NCI-H526 treated with DMSO at 0.1 percent for 48 hours (cell line): Measurements from ENCODE around the gene TMEM107.
"Not testable (repeated sequence)": the region's sequence is repeated elsewhere in the genome, so short reads cannot be mapped to it uniquely, and the experiment has no call there.

Experiments
- DNase-seq: peaks from one replicate; lab custom pipeline; 2025; lab: John Stamatoyannopoulos, UW

The TMEM107 gene

GRCh38 chr17:8189711-8190477 lies 13.7 kb upstream of the TMEM107 start, which contains the start of gene BORCS6:
TSS of gene BORCS6 (minus strand) at chr17:8190180. CDS start at chr17:8190140, 40 bp downstream.
- peak; percentile 92 for DNase-seq

GRCh38 chr17:8189041-8189710 lies 13.0 kb upstream of the TMEM107 start:
- DNase-seq: no peak

- DNase-seq: no peak
These were observed 12.2 kb upstream of the TMEM107 start for GRCh38 chr17:8188263-8188839.

GRCh38 chr17:8187517-8188262 lies 11.5 kb upstream of the TMEM107 start:
- DNase-seq: peak; percentile 95

GRCh38 chr17:8186787-8187516 lies 10.8 kb upstream of the TMEM107 start:
- peak; percentile 80 for DNase-seq

GRCh38 chr17:8186446-8186786 lies 10.2 kb upstream of the TMEM107 start:
- no peak for DNase-seq

GRCh38 chr17:8185582-8186445 lies 9.6 kb upstream of the TMEM107 start:
- DNase-seq: peak; percentile 50

GRCh38 chr17:8176998-8177731 lies 985 bp upstream of the TMEM107 start:
- DNase-seq: no peak

- no peak for DNase-seq
These were observed 384 bp downstream of the TMEM107 start for GRCh38 chr17:8175795-8176196.

- DNase-seq: no peak
These were observed 2.3 kb downstream of the TMEM107 start for GRCh38 chr17:8173871-8174322.

- peak; percentile 92 for DNase-seq
These were observed 2.9 kb downstream of the TMEM107 start for GRCh38 chr17:8173056-8173870.

GRCh38 chr17:8170186-8170585 lies 6.0 kb downstream of the TMEM107 start:
- not testable (repeated sequence) for DNase-seq

GRCh38 chr17:8167526-8167925 lies 8.7 kb downstream of the TMEM107 start:
- no peak for DNase-seq

GRCh38 chr17:8166731-8167130 lies 9.4 kb downstream of the TMEM107 start:
- DNase-seq: no peak

- no peak for DNase-seq
These were observed 11.4 kb downstream of the TMEM107 start for GRCh38 chr17:8164815-8165131.

GRCh38 chr17:8163978-8164814 lies 12.0 kb downstream of the TMEM107 start:
- DNase-seq: no peak

- DNase-seq: no peak
These were observed 12.9 kb downstream of the TMEM107 start for GRCh38 chr17:8162997-8163977.
